K562 (cell line): Measurements from ENCODE around the gene EEF1A2. TPM values are rescaled to one million over a fixed set of nuclear protein-coding genes. Genes with fewer than 3 reads are reported as not detected.
A peak's percentile ranks its signal among the peaks of the same experiment; 100 is the strongest.

ENCODE experiments used
- AFF4 ChIP-seq: sonication (generic); formaldehyde crosslinking; IDR thresholded peaks from 2 replicates; pipeline ENCODE4 v1.8.0; 2023; ENCODE audit warnings: mild to moderate bottlenecking, missing genetic modification reagents
- BCL6 ChIP-seq: fragments of 250-450 bp; sonication (Bioruptor Pico); IDR thresholded peaks from 2 replicates; pipeline ENCODE4 v1.4.0; 2020
- CCAR2 ChIP-seq: fragments of 200-400 bp; formaldehyde crosslinking; IDR thresholded peaks from 2 replicates; pipeline ENCODE4 v1.6.1; 2017; ENCODE audit warnings: mild to moderate bottlenecking, low read depth, low read length
- DMBX1 ChIP-seq: fragments of 250-450 bp; sonication (Bioruptor Pico); IDR thresholded peaks from 2 replicates; pipeline ENCODE4 v1.8.0; 2022; ENCODE audit warnings: inconsistent platforms, mild to moderate bottlenecking, moderate library complexity, borderline replicate concordance
- FOXJ2 ChIP-seq: fragments of 200-800 bp; sonication (Bioruptor generic); IDR thresholded peaks from 2 replicates; pipeline ENCODE4 v1.6.1; 2016; ENCODE audit warnings: missing genetic modification characterization, missing compliant biosample characterization
- HDAC1 ChIP-seq, 2 experiments: fragments of 450-650 bp; IDR thresholded peaks; 2 replicates each; pipeline ENCODE4 v1.6.1; 2016 to 2017; ENCODE audit warnings: inconsistent platforms in 1 of 2, mild to moderate bottlenecking in 1 of 2, moderate library complexity in 1 of 2
- KAT8 ChIP-seq: fragments of 450-650 bp; IDR thresholded peaks from 2 replicates; pipeline ENCODE4 v1.6.1; 2016; ENCODE audit warnings: low read depth, mild to moderate bottlenecking
- L3MBTL2 ChIP-seq: fragments of 450-650 bp; IDR thresholded peaks from 2 replicates; pipeline ENCODE4 v1.6.1; 2016; ENCODE audit warnings: mild to moderate bottlenecking, moderate library complexity
- LEF1 ChIP-seq: fragments of 450-650 bp; IDR thresholded peaks from 2 replicates; pipeline ENCODE4 v1.6.1; 2016; ENCODE audit warnings: mild to moderate bottlenecking
- MAX ChIP-seq: sonication (generic); formaldehyde crosslinking; IDR thresholded peaks from 2 replicates; pipeline ENCODE4 v1.9.0; 2022; ENCODE audit warnings: mild to moderate bottlenecking, missing genetic modification reagents
- MCM5 ChIP-seq: fragments of 450-650 bp; IDR thresholded peaks from 2 replicates; pipeline ENCODE4 v1.6.1; 2016; ENCODE audit warnings: low read depth
- MTA1 ChIP-seq: fragments of 450-650 bp; IDR thresholded peaks from 2 replicates; pipeline ENCODE4 v1.6.1; 2017; ENCODE audit warnings: borderline replicate concordance
- OTX1 ChIP-seq: fragments of 450-650 bp; formaldehyde crosslinking; IDR thresholded peaks from 2 replicates; pipeline ENCODE4 v1.4.0; 2022; ENCODE audit warnings: mild to moderate bottlenecking
- THRA ChIP-seq: fragments of 450-650 bp; IDR thresholded peaks from 2 replicates; pipeline ENCODE4 v1.6.1; 2017; ENCODE audit warnings: mild to moderate bottlenecking, moderate library complexity
- ZNF143 ChIP-seq: sonication (generic); formaldehyde crosslinking; IDR thresholded peaks from 2 replicates; pipeline ENCODE4 v1.9.0; 2022; ENCODE audit warnings: mild to moderate bottlenecking, missing genetic modification reagents
- ZNF253 ChIP-seq: fragments of 250-450 bp; sonication (Bioruptor Pico); conservative IDR thresholded peaks from 2 replicates; pipeline ENCODE4 v1.6.1; 2021; ENCODE audit warnings: mild to moderate bottlenecking
- ZSCAN29 ChIP-seq: fragments of 450-650 bp; IDR thresholded peaks from 2 replicates; pipeline ENCODE4 v1.6.1; 2017
- ZSCAN32 ChIP-seq: fragments of 450-650 bp; formaldehyde crosslinking; IDR thresholded peaks from 2 replicates; pipeline ENCODE4 v1.4.0; 2020; ENCODE audit warnings: mild to moderate bottlenecking, moderate library complexity
- polyA plus RNA-seq, 8 experiments: library from polyadenylated mRNA; depleted of rRNA in 4 of 8; stranded (reverse) in 5 of 8; unstranded in 3 of 8; fragments of >200 nt; fragmentation: Nextera tagmentation in 2 of 8; fragmentation: Illumina TruSeq in 1 of 8; extraction: Ambion mirVana in 2 of 8; extraction: Trizol in 1 of 8; gene quantifications; 2 replicates each; pipeline versions ENCODE4 v1.2.1 to v1.2.3, GENCODE V29; 2011 to 2014; ENCODE audit warnings: inconsistent platforms in 1 of 8, missing spikeins in 1 of 8
- total RNA-seq, 7 experiments: library from RNA; depleted of rRNA in 6 of 7; stranded (reverse); fragments of >200 nt in 6 of 7; fragmentation: Illumina TruSeq in 2 of 7; extraction: Trizol in 2 of 7; gene quantifications; 2 replicates each; pipeline versions ENCODE4 v1.2.1 to v1.2.3, GENCODE V29; 2011 to 2021; ENCODE audit warnings: low replicate concordance in 1 of 7
- TF ChIP-seq, protein P1 (sequence below): fragments of 250-450 bp; sonication (Bioruptor Pico); IDR thresholded peaks from 2 replicates; pipeline ENCODE4 v1.8.0; 2021; ENCODE audit warnings: moderate library complexity, mild to moderate bottlenecking, inconsistent platforms
- TF ChIP-seq, protein P2 (sequence below): fragments of 250-450 bp; sonication (Bioruptor Pico); IDR thresholded peaks from 2 replicates; pipeline ENCODE4 v1.8.0; 2021; ENCODE audit warnings: borderline replicate concordance, mild to moderate bottlenecking, moderate library complexity; ENCODE audit not compliant: poor library complexity, severe bottlenecking
- TF ChIP-seq, protein P3 (sequence below): sonication (generic); formaldehyde crosslinking; IDR thresholded peaks from 2 replicates; pipeline ENCODE4 v1.8.0; 2022; ENCODE audit warnings: mild to moderate bottlenecking, low read depth, missing genetic modification reagents

The EEF1A2 gene
- total and polyA plus RNA-seq, 9 of the 15 experiments (the other 6 are each of a cell fraction or from before 2014, with no cell fraction given) = 0.04 to 29.6 (median 11.5) TPM

DNA sequence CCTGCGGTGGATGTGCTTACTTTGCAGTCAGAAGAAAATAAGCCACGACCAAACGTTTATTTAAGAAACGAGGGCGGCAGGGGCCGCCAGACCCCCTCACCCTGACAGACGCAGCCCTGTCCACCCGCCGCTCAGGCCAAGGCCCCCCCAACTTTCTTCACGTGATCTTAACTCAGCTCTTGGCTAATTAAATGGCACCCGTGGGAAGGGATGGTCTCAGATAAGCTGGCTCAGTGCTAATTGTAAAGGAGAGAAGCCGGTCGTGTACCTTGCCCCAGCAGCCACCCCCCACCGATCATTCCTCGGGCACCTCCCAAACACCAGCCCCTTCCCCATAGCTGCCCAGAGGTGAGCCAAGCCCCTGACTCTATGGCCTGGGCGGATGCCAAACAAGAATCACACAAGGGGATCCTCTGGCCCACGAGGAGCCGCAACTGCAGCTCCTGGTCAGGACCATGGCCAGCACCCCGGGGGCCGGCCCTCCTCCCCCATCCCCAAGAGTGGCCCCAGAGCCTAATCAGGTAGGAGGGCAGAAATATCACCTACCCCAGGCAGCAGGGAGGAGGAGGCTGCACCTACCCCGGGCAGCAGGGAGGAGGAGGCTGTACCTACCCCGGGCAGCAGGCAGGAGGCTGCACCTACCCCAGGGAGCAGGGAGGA is 37.6 kb downstream of the EEF1A2 start (continued):
- TF ChIP-seq, protein P1, sequence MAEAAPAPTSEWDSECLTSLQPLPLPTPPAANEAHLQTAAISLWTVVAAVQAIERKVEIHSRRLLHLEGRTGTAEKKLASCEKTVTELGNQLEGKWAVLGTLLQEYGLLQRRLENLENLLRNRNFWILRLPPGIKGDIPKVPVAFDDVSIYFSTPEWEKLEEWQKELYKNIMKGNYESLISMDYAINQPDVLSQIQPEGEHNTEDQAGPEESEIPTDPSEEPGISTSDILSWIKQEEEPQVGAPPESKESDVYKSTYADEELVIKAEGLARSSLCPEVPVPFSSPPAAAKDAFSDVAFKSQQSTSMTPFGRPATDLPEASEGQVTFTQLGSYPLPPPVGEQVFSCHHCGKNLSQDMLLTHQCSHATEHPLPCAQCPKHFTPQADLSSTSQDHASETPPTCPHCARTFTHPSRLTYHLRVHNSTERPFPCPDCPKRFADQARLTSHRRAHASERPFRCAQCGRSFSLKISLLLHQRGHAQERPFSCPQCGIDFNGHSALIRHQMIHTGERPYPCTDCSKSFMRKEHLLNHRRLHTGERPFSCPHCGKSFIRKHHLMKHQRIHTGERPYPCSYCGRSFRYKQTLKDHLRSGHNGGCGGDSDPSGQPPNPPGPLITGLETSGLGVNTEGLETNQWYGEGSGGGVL (CRISPR knock-in tag) = no peak
- TF ChIP-seq FOXJ2 (tag) = no peak
- no peak for TF ChIP-seq ZNF143
- TF ChIP-seq ZSCAN29 = no peak
- no peak for TF ChIP-seq CCAR2
- no peak for TF ChIP-seq MCM5
- TF ChIP-seq KAT8 = no peak
- TF ChIP-seq, protein P2, sequence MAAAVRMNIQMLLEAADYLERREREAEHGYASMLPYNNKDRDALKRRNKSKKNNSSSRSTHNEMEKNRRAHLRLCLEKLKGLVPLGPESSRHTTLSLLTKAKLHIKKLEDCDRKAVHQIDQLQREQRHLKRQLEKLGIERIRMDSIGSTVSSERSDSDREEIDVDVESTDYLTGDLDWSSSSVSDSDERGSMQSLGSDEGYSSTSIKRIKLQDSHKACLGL (CRISPR knock-in tag) = no peak
- TF ChIP-seq MAX (CRISPR knock-in tag) = peak; percentile 38; the same call in 1 of the 2 replicates
- TF ChIP-seq ZNF253 = no peak
- peak; percentile 49; the same call in 1 of the 2 replicates for TF ChIP-seq AFF4
- no peak for TF ChIP-seq L3MBTL2
- TF ChIP-seq ZSCAN32 = no peak
- no peak for TF ChIP-seq HDAC1 (IDR thresholded peaks at IDR 0.05)
- TF ChIP-seq BCL6 (CRISPR knock-in tag) = no peak
- TF ChIP-seq THRA = no peak
- TF ChIP-seq DMBX1 (CRISPR knock-in tag) = no peak
- TF ChIP-seq OTX1 (CRISPR knock-in tag) = no peak
- TF ChIP-seq, protein P3, sequence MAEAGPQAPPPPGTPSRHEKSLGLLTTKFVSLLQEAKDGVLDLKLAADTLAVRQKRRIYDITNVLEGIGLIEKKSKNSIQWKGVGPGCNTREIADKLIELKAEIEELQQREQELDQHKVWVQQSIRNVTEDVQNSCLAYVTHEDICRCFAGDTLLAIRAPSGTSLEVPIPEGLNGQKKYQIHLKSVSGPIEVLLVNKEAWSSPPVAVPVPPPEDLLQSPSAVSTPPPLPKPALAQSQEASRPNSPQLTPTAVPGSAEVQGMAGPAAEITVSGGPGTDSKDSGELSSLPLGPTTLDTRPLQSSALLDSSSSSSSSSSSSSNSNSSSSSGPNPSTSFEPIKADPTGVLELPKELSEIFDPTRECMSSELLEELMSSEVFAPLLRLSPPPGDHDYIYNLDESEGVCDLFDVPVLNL (CRISPR knock-in tag) = no peak
- no peak for TF ChIP-seq MTA1
- TF ChIP-seq LEF1 = no peak
